Measurements from ENCODE around the gene CAPN15.

- TF ChIP-seq, protein P1, sequence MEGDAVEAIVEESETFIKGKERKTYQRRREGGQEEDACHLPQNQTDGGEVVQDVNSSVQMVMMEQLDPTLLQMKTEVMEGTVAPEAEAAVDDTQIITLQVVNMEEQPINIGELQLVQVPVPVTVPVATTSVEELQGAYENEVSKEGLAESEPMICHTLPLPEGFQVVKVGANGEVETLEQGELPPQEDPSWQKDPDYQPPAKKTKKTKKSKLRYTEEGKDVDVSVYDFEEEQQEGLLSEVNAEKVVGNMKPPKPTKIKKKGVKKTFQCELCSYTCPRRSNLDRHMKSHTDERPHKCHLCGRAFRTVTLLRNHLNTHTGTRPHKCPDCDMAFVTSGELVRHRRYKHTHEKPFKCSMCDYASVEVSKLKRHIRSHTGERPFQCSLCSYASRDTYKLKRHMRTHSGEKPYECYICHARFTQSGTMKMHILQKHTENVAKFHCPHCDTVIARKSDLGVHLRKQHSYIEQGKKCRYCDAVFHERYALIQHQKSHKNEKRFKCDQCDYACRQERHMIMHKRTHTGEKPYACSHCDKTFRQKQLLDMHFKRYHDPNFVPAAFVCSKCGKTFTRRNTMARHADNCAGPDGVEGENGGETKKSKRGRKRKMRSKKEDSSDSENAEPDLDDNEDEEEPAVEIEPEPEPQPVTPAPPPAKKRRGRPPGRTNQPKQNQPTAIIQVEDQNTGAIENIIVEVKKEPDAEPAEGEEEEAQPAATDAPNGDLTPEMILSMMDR (IDR thresholded peaks at IDR 0.05), result no peak
- no peak for TF ChIP-seq POLR2A (IDR thresholded peaks at IDR 0.05)
Measured at GRCh38 chr16:603933-604332, 76.4 kb downstream of the CAPN15 start.

All from Peyer's patch (tissue), 4 donors.